ENCODE results near the gene PPM1H. TPM values are rescaled to one million over a fixed set of nuclear protein-coding genes. Genes with fewer than 3 reads are reported as not detected.

The PPM1H gene
- total and polyA plus RNA-seq, 12 donors = 0.81 to 5.5 (median 2.6) TPM

DNA sequence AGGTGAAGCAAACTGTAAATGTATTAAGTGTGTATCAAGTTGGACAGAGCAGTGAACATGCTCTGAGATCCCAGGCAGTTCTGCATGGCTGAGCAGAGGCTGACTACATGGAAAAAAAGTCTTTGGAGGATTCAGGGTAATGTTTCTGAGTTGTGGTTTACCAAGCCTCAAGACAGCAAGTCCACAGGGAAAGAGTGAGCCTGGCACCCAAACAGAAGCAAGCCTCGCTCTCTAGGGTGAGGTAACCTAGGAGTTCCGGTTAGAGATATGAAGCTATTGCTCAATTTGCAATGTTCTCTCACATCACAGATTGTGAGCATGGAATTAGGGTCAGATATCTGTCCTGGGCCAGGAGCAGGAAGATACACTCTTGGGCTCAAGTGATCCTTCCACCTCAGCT is 309.7 kb downstream of the PPM1H start:
- intact Hi-C loops (cut with DNase I) = no loop called here
- no peak for TF ChIP-seq POLR2A (IDR thresholded peaks at IDR 0.05)
- TF ChIP-seq, protein P1, sequence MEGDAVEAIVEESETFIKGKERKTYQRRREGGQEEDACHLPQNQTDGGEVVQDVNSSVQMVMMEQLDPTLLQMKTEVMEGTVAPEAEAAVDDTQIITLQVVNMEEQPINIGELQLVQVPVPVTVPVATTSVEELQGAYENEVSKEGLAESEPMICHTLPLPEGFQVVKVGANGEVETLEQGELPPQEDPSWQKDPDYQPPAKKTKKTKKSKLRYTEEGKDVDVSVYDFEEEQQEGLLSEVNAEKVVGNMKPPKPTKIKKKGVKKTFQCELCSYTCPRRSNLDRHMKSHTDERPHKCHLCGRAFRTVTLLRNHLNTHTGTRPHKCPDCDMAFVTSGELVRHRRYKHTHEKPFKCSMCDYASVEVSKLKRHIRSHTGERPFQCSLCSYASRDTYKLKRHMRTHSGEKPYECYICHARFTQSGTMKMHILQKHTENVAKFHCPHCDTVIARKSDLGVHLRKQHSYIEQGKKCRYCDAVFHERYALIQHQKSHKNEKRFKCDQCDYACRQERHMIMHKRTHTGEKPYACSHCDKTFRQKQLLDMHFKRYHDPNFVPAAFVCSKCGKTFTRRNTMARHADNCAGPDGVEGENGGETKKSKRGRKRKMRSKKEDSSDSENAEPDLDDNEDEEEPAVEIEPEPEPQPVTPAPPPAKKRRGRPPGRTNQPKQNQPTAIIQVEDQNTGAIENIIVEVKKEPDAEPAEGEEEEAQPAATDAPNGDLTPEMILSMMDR (IDR thresholded peaks at IDR 0.05) = no peak
- no peaks in the 10 kb centered on the region for H3K27me3 ChIP-seq

DNA sequence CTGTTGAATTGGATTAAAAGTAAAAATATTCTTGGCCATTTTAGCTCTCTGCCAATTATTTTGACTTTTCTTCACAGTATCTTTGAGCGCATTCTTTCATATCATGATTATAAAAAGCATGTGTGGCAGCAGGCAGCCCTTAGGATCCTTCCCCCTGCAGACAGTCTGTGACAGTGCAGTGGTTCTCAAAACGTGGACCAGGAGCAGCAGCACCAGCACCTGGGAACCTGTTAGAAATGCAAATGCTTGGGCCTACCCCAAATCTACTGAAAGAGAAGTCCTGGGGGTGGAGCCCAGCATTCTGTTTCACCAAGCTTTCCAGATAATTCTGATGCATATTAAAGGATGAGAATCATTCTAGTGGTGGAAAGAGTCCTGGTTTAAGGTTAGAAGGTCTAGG is 312.8 kb downstream of the PPM1H start:
- no peaks in the 10 kb centered on the region for H3K27me3 ChIP-seq
- TF ChIP-seq POLR2A (IDR thresholded peaks at IDR 0.05) = no peak
- TF ChIP-seq, protein P1 (IDR thresholded peaks at IDR 0.05) = no peak
- no peaks in the 10 kb centered on the region for H3K9me3 ChIP-seq (replicated peaks in 1 of 3)
- DNase-seq = no peak
- H3K36me3 ChIP-seq (replicated peaks in 1 of 2) = no peaks in the 10 kb centered on the region
- intact Hi-C loops (cut with DNase I) = no loop called here
- no peak overlapping the region for H3K4me3 ChIP-seq
- H3K4me1 ChIP-seq (replicated peaks in 1 of 2) = no peaks in the 10 kb centered on the region
- 59 to 73% (median 69%) methylated on average over 2 of the region's 2 CpGs for WGBS, 4 donors
- H3K27ac ChIP-seq = no peak overlapping the region

More for the DNA sequence above, 309.7 kb downstream of the PPM1H start:
- no peaks in the 10 kb centered on the region for H3K9me3 ChIP-seq (replicated peaks in 1 of 3)
- DNase-seq = peak in 3 of 7 donors; percentile 31 to 39 (median 31)
- H3K4me3 ChIP-seq = no peak overlapping the region
- 48 to 69% (median 62%) methylated on average over 2 of the region's 2 CpGs for WGBS, 4 donors
- H3K27ac ChIP-seq = no peak overlapping the region
- H3K4me1 ChIP-seq (replicated peaks in 1 of 2) = no peaks in the 10 kb centered on the region
- H3K36me3 ChIP-seq (replicated peaks in 1 of 2) = no peaks in the 10 kb centered on the region

DNA sequence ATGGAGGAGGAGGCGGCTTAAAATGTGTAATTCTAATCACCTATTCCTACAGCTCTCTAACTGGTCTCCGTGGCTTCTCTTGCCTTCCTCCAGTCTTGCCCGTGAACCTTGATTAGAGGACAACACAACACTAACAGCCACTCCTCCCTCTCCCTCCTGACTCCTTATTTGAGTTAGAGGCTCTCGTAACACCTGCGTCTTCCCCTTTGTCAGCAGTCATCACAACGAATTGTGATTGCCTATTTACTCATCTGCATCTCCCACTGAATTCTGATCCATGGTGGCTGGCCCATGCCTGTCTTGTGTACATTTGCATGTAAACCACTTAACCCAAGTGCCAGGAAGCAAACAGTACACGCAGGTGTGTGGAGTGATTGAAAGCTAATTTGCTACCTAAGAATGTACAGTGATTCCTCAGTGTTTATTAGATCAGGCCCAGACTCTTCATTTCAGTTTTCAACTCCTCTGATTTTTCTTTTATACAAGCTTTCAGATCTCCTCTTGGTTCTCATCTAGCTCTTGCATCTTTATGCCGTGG is 313.8 kb downstream of the PPM1H start:
- 84 to 88% (median 86%) methylated on average over 8 of the region's 8 CpGs for WGBS, 4 donors
- intact Hi-C loops (cut with DNase I) = no loop called here
- TF ChIP-seq, protein P1 (IDR thresholded peaks at IDR 0.05) = no peak
- no peak for TF ChIP-seq POLR2A (IDR thresholded peaks at IDR 0.05)
- DNase-seq = no peak
- H3K27ac ChIP-seq = no peak overlapping the region
- H3K4me3 ChIP-seq = no peak overlapping the region
- no peaks in the 10 kb centered on the region for H3K4me1 ChIP-seq (replicated peaks in 1 of 2)
- H3K36me3 ChIP-seq (replicated peaks in 1 of 2) = no peaks in the 10 kb centered on the region
- no peaks in the 10 kb centered on the region for H3K9me3 ChIP-seq (replicated peaks in 1 of 3)
- no peaks in the 10 kb centered on the region for H3K27me3 ChIP-seq

DNA sequence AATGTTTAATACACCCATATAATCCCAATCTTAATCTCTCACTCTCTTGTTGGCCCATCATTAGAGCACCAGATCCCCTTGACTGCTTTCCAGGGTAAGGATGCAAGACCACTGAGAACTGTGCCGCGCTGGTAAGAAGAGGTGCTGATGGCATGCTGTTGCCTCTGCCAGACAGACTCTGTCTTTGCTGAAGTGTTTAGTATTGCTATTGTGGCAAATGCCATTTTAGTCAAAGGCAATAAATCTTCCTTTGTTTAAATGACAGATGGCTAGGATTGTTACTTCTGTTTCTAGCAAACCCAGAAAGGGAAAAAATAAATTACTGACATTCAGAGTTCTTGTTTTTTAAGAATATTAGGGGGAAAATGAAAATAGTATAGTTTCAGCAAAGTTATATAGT is 316.0 kb downstream of the PPM1H start:
- Histone ChIP-seq H3K9me3 (replicated peaks in 1 of 3) (no peaks in the 10 kb centered on the region), H3K36me3 (replicated peaks in 1 of 2) (no peaks in the 10 kb centered on the region), H3K27me3 (no peaks in the 10 kb centered on the region), H3K27ac (no peak overlapping the region), H3K4me3 (no peak overlapping the region), H3K4me1 (replicated peaks in 1 of 2) (no peaks in the 10 kb centered on the region)
- intact Hi-C loops (cut with DNase I) = no loop called here
- TF ChIP-seq, protein P1 (IDR thresholded peaks at IDR 0.05) = no peak
- TF ChIP-seq POLR2A (IDR thresholded peaks at IDR 0.05) = no peak
- 73 to 91% (median 89%) methylated on average over 2 of the region's 2 CpGs for WGBS, 4 donors
- DNase-seq = no peak

Data from adrenal gland (tissue), 12 donors.